Mucosa of descending colon (tissue), 3 donors: ENCODE results near the gene PTPN2. TPM values are rescaled to one million over a fixed set of nuclear protein-coding genes. Genes with fewer than 3 reads are reported as not detected.

ENCODE experiments used
- ATAC-seq: fragments of 200-7000 bp; cut with Tn5 transposase; one replicate; pipeline ENCODE4 v1.9.1; 2020; ENCODE audit warnings: mild to moderate bottlenecking, moderate library complexity
- DNase-seq, 3 donors: peaks; one replicate each; pipeline ENCODE4 v3.0.0-alpha.2; 2020
- H3K36me3 ChIP-seq: fragments of 200-600 bp; one replicate; pipeline ENCODE4 v1.8.0; 2021; ENCODE audit warnings: low read depth, mild to moderate bottlenecking
- H3K4me1 ChIP-seq: fragments of 200-600 bp; one replicate; pipeline ENCODE4 v1.8.0; 2021; ENCODE audit warnings: low read depth, mild to moderate bottlenecking
- H3K4me3 ChIP-seq: fragments of 200-600 bp; one replicate; pipeline ENCODE4 v1.8.0; 2021; ENCODE audit warnings: mild to moderate bottlenecking
- H3K9me3 ChIP-seq: fragments of 200-600 bp; one replicate; pipeline ENCODE4 v1.8.0; 2021; ENCODE audit warnings: mild to moderate bottlenecking
- intact Hi-C, 2 donors: fragments of 100-400 bp; cut with DNase I in 1 of 2; cut with micrococcal nuclease in 1 of 2; formaldehyde crosslinking; loops; one replicate each; pipeline versions ENCODE4 v1.11.0 to v1.11.1; 2022; cut with DNase I, micrococcal nuclease
- total RNA-seq, 3 donors: library from RNA; stranded (reverse); fragmentation: NEBNext Ultra II Directional in 2 of 3; extraction: Animal tissue kit (Norgen Biotek cat#: 25700) in 2 of 3; gene quantifications; one replicate each; pipeline versions ENCODE4 v1.2.1 to v1.2.4, GENCODE V29; 2021 to 2023
- TF ChIP-seq, protein P1 (sequence below): fragments of 200-600 bp; IDR thresholded peaks from one replicate; pipeline ENCODE4 v1.8.0; 2022; ENCODE audit warnings: antibody characterized with exemption, mild to moderate bottlenecking
- donor health status: DM: no; HTN: no; CAD: no; lungs with moderate emphysema.
- donor health status: DM: no; HTN: no; CAD: no.
- donor health status: DM: no; HTN: yes; CAD: no.

The PTPN2 gene
- total RNA-seq, 3 donors from 2014 or later, result 28.9 to 42.0 (median 38.4) TPM

DNA sequence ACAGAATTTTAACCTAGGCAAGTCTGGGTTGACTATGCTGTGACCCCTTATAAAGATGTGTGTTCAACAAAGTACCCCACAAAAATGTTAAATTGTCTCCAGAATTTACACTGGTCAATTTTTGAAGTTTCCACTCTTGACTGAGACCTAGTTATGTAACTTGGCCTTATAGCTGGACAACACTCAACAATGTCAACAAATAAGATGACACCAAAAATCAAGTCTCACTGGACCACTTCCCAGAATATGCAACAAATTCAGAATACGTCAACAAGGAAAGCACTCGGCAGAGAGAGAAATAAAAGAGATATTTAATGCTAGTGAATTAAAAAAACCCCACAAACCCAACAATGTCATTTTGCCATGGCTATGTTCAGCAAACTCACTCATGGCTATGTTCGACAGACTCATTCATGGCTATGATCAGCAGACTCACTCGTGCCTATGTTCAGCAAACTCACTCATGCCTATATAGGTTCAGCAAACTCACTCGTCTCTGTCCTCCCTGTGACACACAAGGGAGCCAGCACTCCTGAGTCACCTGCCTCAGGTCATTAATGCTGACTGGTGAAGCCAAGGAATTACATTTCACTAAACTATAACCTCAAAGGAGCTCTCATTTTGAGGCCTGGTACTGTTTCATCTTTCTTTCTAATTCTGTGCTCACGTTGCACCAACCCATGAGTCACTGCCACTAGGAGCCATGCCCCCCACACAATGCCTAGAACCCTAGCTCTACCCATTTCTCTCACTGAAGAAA, 72.7 kb downstream of the PTPN2 start:
- no peak for ATAC-seq
- Histone ChIP-seq H3K36me3 (peaks cover 4% of the 10 kb centered on the region), H3K4me3 (no peak overlapping the region), H3K9me3 (no peaks in the 10 kb centered on the region), H3K4me1 (no peaks in the 10 kb centered on the region)
- no peak for DNase-seq
- intact Hi-C loops, result no loop called here
- TF ChIP-seq, protein P1, sequence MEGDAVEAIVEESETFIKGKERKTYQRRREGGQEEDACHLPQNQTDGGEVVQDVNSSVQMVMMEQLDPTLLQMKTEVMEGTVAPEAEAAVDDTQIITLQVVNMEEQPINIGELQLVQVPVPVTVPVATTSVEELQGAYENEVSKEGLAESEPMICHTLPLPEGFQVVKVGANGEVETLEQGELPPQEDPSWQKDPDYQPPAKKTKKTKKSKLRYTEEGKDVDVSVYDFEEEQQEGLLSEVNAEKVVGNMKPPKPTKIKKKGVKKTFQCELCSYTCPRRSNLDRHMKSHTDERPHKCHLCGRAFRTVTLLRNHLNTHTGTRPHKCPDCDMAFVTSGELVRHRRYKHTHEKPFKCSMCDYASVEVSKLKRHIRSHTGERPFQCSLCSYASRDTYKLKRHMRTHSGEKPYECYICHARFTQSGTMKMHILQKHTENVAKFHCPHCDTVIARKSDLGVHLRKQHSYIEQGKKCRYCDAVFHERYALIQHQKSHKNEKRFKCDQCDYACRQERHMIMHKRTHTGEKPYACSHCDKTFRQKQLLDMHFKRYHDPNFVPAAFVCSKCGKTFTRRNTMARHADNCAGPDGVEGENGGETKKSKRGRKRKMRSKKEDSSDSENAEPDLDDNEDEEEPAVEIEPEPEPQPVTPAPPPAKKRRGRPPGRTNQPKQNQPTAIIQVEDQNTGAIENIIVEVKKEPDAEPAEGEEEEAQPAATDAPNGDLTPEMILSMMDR, result no peak

DNA sequence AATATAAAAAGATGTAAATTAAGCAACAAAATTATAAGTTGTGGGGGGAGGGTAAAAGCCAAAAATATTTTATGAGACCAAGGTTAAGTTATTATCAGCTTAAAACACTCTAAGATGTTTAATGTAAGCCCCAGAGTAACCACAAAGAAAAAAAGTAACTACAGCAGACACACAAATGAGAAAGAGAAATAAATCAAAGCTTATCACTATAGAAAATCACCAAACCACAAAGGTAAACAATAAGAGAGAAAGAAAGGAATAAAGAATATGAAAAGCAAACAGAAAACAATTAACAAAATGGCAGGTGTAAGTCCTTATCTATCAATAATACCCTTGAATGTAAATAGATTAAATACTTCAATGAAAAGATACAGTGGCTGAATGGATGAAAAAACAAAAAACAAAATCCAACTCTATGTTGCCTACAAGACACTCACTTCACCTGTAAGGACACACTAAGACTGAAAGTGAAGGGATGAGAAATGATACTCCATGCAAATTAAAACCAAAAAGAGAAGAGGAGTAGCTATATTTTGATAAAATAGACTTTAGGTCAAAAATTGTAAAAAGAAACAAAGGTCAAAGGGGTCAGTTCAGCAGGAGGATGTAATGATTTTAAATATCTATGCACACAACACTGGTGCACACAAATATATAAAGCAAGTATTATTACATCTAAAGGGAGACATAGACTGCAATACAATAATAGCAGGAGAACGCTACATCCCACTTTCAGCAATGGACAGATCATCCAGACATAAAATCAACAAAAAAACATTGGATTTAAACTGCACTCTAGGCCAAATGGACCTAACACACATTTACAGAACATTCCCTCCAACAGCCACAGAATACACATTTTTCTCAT, 80.7 kb downstream of the PTPN2 start:
- no peak overlapping the region for H3K4me3 ChIP-seq
- intact Hi-C loops, result no loop called here
- TF ChIP-seq, protein P1, result no peak
- H3K4me1 ChIP-seq, result no peaks in the 10 kb centered on the region
- ATAC-seq (no peak), DNase-seq (no peak)
- H3K36me3 ChIP-seq, result no peaks in the 10 kb centered on the region
- H3K9me3 ChIP-seq, result no peaks in the 10 kb centered on the region

DNA sequence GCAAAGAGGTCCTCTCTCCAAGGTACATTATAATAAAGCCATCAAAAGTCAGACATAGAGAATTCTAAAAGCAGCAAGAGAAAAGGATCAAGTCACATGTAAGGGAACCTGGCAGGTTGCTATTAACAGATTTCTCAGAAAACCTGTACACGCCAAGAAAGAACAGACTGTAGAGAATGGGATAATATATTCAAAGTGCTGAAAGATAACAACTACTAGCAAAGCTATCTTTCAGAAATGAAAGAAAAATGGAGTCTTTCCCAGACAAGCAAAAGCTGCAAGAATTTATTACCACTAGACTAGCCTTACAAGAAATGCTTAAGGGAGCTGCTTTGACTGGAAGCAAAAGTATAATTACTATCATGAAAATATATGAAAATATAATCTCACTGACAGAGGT, 81.5 kb downstream of the PTPN2 start:
- TF ChIP-seq, protein P1, result no peak
- no peak for DNase-seq
- no peaks in the 10 kb centered on the region for H3K36me3 ChIP-seq
- intact Hi-C loops, result no loop called here
- ATAC-seq, result no peak
- no peak overlapping the region for H3K4me3 ChIP-seq
- no peaks in the 10 kb centered on the region for H3K9me3 ChIP-seq
- no peaks in the 10 kb centered on the region for H3K4me1 ChIP-seq

DNA sequence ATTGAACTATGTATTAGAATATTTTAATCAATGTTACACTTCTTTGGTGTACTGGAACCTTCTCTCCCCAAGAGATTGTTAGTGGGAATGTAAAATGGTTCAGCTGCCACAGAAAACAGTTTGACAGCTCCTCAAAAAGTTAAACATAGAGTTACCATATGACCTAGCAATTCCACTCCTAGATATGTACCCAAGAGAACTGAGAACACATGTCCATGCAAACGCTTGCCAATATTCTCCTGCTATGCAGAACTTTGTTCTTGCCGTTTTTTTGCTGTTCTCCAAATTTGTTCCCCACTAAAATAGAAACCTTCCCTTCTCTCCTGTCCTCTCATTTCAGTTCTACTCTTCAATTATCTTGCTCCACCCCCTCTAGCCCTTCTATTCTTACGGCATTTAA, 87.6 kb downstream of the PTPN2 start:
- Histone ChIP-seq H3K9me3 (no peaks in the 10 kb centered on the region), H3K4me3 (no peak overlapping the region), H3K36me3 (peaks cover 4% of the 10 kb centered on the region), H3K4me1 (no peaks in the 10 kb centered on the region)
- intact Hi-C loops, result no loop called here
- DNase-seq (no peak), ATAC-seq (no peak)
- TF ChIP-seq, protein P1, result no peak

DNA sequence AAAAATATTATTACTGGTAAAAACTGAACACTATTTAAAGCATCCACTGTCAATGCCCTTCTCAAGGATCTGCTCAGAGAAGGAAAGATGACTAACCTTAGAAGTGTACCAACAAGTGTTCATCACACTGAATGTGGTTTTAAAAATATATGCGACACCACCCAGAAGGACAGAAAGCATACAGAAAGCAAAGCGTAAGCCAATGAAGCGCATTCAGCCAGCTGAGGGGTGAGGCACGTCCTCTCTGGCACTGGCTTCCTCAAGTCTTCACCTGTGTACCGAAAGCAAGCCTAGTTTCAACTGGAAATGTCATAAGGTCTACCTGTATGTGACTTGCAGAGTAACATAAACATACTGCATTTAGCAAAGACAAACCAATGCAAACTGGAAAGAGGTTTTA, 92.4 kb downstream of the PTPN2 start:
- ATAC-seq (no peak), DNase-seq (no peak)
- Histone ChIP-seq H3K4me3 (no peak overlapping the region), H3K4me1 (no peaks in the 10 kb centered on the region), H3K9me3 (no peaks in the 10 kb centered on the region), H3K36me3 (peaks cover 4% of the 10 kb centered on the region)
- intact Hi-C loops, result no loop called here
- TF ChIP-seq, protein P1, result no peak
